ENCODE data around the gene STXBP3. TPM values are rescaled to one million over a fixed set of nuclear protein-coding genes. Genes with fewer than 3 reads are reported as not detected.

STXBP3 gene
- total and polyA plus RNA-seq, 2 of the 8 experiments (the other 6 are each of a cell fraction or from before 2014, with no cell fraction given), result 6.0 to 38.5 TPM

DNA sequence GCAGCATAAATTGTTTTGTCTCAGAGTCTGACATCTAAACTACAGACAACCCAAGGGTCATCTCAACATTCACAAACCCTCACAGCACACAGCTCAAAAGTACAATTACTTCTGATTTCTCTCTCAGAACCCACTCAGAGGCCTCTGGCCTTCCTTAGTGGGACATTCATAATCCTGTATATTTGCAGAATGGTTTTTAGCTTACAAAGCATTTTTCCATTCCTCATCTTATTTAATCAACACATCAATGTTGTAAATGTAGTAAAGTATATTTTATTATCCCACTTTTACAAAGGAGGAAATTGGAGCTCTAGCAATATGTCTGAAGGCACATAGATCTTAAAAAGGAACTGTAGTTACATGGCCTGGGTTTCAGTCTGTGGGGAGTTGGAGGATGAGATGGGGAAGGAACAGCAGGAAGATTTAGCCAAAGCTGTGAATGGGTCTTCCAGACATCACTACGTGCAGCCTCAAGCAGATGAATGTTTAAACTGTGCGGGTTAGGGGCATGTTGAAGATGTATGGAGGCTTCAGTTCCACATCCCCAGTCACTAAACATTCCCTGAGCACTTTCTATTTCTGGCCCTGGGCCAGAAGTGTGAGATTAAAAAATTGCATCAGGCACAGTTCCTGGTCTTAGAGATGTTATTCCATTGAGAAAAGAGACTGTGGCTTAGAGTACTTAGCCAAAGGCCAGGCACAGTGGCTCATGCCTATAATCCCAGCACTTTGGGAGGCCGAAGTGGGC, 97.1 kb downstream of the STXBP3 start:
- peaks cover 0 to 3% (median under 1%) of the 10 kb centered on the region in 4 experiments; a peak in 3 of 7 replicates for H3K4me1 ChIP-seq (replicated peaks in 1 of 4; ENCODE audit: control insufficient read depth in 3 of 4, insufficient read depth in 4 of 4, low read length in 3 of 4)
- H2BK120ac ChIP-seq (replicated peaks; ENCODE audit: low read depth, low read length), result no peak overlapping the region
- DNase-seq (ENCODE audit: low read depth in 1 of 2, low spot score in 2 of 2), result no peak
- H3K4ac ChIP-seq (replicated peaks; ENCODE audit: insufficient read length, low read depth, low read length), result no peak overlapping the region
- no peak overlapping the region for H4K91ac ChIP-seq (replicated peaks; ENCODE audit: insufficient read length, low read length)
- no peak overlapping the region for H2BK15ac ChIP-seq (ENCODE audit: low read length)
- H3K36me3 ChIP-seq (ENCODE audit: control insufficient read depth in 2 of 4, insufficient read depth in 4 of 4, low read length in 3 of 4), result no peaks in the 10 kb centered on the region
- H2AFZ ChIP-seq (ENCODE audit: low read length), result no peak overlapping the region
- no peaks in the 10 kb centered on the region for H3K79me2 ChIP-seq (ENCODE audit: control insufficient read depth in 1 of 2, insufficient read depth in 2 of 2, low read length in 2 of 2)
- no peak overlapping the region for H3K14ac ChIP-seq (ENCODE audit: insufficient read length)
- no peak for FAIRE-seq
- no peak overlapping the region; the same call in 1 of the 2 replicates for H2BK5ac ChIP-seq (ENCODE audit: low read depth, low read length)
- H2BK12ac ChIP-seq (ENCODE audit: low read depth, low read length), result no peak overlapping the region
- no peak overlapping the region for H3K4me3 ChIP-seq (ENCODE audit: extremely low read depth in 1 of 4, insufficient read depth in 2 of 4, low read depth in 3 of 4, low read length in 4 of 4)
- no peak overlapping the region for H2AK5ac ChIP-seq (ENCODE audit: low read depth, low read length)
- no peak overlapping the region for H4K8ac ChIP-seq (ENCODE audit: extremely low read depth, insufficient read depth, low read length)
- no peak overlapping the region for H3K23ac ChIP-seq (ENCODE audit: insufficient read length)
- 91% methylated on average over 3 of the region's 3 CpGs; no CpG with 5 or more reads in 1 of the 2 experiments for WGBS, 2 experiments (ENCODE audit: extremely low coverage in 1 of 2, insufficient coverage in 1 of 2, insufficient read length in 1 of 2, insufficient replicate concordance in 2 of 2, low coverage in 1 of 2, low lambda C conversion rate in 2 of 2, missing lambda C conversion rate in 1 of 2)
- no peak overlapping the region for H3K18ac ChIP-seq (ENCODE audit: extremely low read depth, low read length)
- no peak overlapping the region for H3K27ac ChIP-seq (ENCODE audit: low read depth, low read length)
- no peak overlapping the region for H3K56ac ChIP-seq (replicated peaks; ENCODE audit: insufficient read length, low read depth, low read length)
- H2BK20ac ChIP-seq (ENCODE audit: low read length), result 0 out of 2 replicates have a peak overlapping the region, but pooled peaks have one; percentile 21
- H3K9me3 ChIP-seq (ENCODE audit: insufficient read depth in 2 of 2, low read depth in 1 of 2, low read length in 1 of 2), result no peaks in the 10 kb centered on the region
- H3K4me2 ChIP-seq (ENCODE audit: insufficient read depth in 1 of 2, low read depth in 2 of 2, low read length in 2 of 2), result no peak overlapping the region
- no peaks in the 10 kb centered on the region for H3K23me2 ChIP-seq (ENCODE audit: low read depth, low read length)
- ChIA-PET CTCF (ENCODE audit: partially characterized antibody) (interaction anchor here (1.0 to 5.5 kb wide), 2 partner anchors 15 to 22 kb away, joined by 3 to 41 read pairs; no protein-coding TSS in a partner anchor), POLR2A (ENCODE audit: partially characterized antibody) (interaction anchor here (0.6 kb wide), 1 partner anchor 23 kb away, joined by 3 read pairs; no protein-coding TSS in a partner anchor)
- TF ChIP-seq, protein P1, sequence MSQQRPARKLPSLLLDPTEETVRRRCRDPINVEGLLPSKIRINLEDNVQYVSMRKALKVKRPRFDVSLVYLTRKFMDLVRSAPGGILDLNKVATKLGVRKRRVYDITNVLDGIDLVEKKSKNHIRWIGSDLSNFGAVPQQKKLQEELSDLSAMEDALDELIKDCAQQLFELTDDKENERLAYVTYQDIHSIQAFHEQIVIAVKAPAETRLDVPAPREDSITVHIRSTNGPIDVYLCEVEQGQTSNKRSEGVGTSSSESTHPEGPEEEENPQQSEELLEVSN (IDR thresholded peaks at IDR 0.05), result no peak
- TF ChIP-seq CREB1 (IDR thresholded peaks at IDR 0.05) (no peak), SRF (IDR thresholded peaks at IDR 0.05; ENCODE audit: low read depth, low read length) (no peak), SP4 (IDR thresholded peaks at IDR 0.05; ENCODE audit: low read length) (no peak), SAP30 (IDR thresholded peaks at IDR 0.05; ENCODE audit: insufficient read depth, insufficient replicate concordance, low read length) (no peak)
- TF ChIP-seq, protein P2, sequence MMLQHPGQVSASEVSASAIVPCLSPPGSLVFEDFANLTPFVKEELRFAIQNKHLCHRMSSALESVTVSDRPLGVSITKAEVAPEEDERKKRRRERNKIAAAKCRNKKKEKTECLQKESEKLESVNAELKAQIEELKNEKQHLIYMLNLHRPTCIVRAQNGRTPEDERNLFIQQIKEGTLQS (IDR thresholded peaks at IDR 0.05; ENCODE audit: insufficient read depth, low read depth, low read length), result no peak
- H3K27me3 ChIP-seq (replicated peaks in 1 of 4; ENCODE audit: control insufficient read depth in 3 of 4, extremely low read depth in 1 of 4, insufficient read depth in 3 of 4, low read length in 3 of 4), result no peaks in the 10 kb centered on the region
- no peaks in the 10 kb centered on the region for H4K20me1 ChIP-seq (replicated peaks in 1 of 2; ENCODE audit: control insufficient read depth in 1 of 2, insufficient read depth in 2 of 2, low read length in 2 of 2)
- no peak overlapping the region for H3K9ac ChIP-seq (replicated peaks in 1 of 4; ENCODE audit: extremely low read depth in 1 of 4, low read depth in 3 of 4, low read length in 3 of 4)
- no peak overlapping the region for H4K5ac ChIP-seq (ENCODE audit: insufficient read length, low read depth, low read length)
- H3K79me1 ChIP-seq (ENCODE audit: low read depth, low read length), result no peaks in the 10 kb centered on the region
